Activated gamma-delta T cell (primary cell): ENCODE data around the gene SEC16B.

Experiments
- DNase-seq: peaks from one replicate; lab custom pipeline; 2025; lab: John Stamatoyannopoulos, UW

SEC16B gene

GRCh38 chr1:177944016-177944949, 25.6 kb downstream of the SEC16B start:
- no peak for DNase-seq

DNA sequence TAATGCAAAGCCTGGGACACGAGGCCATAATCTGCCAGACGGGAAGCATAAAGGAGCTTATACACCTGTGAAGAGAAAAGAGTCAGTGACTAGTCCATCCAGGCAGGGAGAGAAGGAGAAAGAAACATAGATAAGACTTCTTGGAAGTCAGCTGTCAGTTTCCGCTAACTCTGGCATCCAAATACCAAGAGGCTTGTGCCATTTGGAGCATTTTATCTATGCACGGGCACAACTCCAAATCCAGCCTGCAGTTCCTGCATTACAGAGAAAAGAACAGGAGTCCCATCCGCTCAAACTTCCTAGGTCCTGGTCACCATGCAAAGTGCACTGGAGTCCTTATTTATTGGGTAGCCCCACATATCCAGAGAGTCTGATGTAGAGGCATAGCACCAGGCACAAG, 27.9 kb downstream of the SEC16B start:
- no peak for DNase-seq

- DNase-seq: no peak
Observed at GRCh38 chr1:177940682-177941081, 29.2 kb downstream of the SEC16B start.

DNA sequence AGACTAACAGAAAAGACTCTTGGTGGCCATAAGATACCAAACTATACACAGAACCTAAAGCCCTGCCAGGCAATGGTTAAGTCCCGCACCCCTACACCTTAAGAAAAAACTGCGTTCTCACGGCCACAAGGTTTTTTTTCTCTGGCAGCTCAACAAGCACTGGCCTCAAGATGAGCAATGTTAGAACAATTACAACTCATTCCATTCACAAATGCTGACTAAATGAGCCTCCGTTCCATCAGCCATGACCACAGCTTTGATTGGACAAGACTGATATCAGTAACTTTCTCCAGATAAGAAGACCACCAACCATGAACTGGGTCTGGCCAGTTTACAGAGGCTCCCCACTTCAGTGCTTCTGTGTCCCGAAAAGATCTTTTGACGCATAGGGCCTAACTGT, 31.9 kb downstream of the SEC16B start:
- no peak for DNase-seq

DNA sequence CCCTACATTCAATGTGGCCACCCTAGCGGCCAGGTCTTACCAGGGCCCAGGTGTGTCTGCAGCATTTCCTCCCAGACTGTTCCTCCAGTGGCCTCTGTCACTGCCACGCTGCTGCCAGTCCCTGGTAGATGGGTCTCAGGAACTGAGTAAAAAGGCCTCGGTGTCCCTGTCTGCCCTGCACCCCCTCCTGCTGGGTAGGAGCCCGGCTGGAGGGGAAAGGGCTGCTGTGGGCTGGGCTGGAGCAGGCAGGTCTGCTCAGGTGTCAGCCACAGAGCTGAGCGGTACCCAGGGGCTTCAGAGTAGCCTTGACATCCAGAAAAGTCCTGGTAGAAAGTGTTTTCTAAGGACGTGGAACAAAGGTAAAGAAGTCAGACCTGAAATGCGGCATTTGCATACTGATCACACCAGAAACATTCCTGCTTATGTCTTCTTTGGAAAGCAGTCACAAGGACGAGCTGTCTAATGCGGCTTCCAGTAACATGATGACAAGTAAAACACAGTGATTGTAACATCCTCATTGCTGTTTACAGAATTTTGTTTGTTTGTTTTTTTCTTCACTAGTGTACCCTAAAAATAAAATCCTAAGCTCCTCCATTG, 32.6 kb downstream of the SEC16B start:
- no peak for DNase-seq

GRCh38 chr1:177935638-177936415, 34.0 kb downstream of the SEC16B start:
- DNase-seq: no peak

DNA sequence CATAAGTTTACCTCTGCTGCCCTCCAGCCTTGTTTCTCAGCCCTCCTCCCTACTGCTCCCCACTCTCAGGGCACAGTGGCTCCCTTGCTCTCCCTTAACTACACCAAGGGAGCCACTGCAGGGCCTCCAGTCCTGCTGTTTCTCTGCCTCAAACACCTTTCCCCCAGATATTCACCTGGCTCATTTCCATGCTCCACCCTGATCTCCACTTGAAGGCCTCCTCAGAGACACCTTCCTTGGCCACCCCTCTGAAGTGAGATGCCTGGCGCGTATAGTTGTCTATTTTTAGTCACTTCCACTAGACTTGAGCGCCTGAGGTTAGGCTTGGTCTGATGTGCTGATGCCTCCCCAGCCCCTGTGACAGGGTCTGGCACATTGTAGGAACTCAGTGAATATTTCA, 34.9 kb downstream of the SEC16B start:
- no peak for DNase-seq

GRCh38 chr1:177934461-177934860, 35.4 kb downstream of the SEC16B start:
- no peak for DNase-seq

- DNase-seq: no peak
Observed at GRCh38 chr1:177933881-177934280, 36.0 kb downstream of the SEC16B start.

GRCh38 chr1:177932123-177932522, 37.7 kb downstream of the SEC16B start:
- no peak for DNase-seq

DNA sequence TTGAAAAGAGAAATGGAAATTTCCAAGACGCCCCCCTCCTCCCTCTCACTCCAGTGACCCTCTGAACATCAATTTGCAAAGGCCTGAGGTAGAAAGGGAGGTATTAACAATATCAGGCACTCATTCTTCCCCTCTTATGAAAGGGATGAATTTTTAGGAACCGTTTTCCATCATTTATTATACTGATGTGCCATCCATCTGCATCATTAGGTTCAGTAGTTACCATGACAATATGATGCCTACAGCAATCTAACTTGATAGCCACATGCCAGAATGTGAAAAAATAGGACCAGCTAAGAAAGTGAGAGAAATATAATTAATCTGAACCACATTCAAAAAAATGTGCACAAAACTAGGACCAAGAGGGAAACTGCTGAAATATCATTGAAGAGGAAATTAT, 40.9 kb downstream of the SEC16B start:
- no peak for DNase-seq

GRCh38 chr1:177928194-177928593, 41.7 kb downstream of the SEC16B start:
- DNase-seq: no peak

GRCh38 chr1:177927021-177927596, 42.7 kb downstream of the SEC16B start:
- DNase-seq: no peak

DNA sequence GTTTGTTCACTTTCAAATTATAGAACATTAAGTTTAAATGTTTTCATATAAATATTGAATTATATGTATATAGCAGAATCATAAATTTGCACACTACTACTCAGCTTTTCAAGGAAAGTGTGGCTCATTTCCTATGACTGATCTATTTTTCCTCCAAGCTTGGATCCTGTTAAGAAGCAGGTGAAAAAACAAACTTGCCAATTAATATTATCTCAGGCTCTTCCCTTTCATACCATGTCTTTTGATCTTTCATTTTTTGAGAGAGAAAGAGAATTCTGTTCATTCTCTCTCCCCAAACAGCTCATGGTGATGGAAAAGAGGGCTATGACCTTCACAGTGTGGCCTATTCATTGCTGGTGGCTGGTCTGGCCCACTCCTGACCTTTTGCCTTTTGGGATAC, 43.7 kb downstream of the SEC16B start:
- DNase-seq: no peak

DNA sequence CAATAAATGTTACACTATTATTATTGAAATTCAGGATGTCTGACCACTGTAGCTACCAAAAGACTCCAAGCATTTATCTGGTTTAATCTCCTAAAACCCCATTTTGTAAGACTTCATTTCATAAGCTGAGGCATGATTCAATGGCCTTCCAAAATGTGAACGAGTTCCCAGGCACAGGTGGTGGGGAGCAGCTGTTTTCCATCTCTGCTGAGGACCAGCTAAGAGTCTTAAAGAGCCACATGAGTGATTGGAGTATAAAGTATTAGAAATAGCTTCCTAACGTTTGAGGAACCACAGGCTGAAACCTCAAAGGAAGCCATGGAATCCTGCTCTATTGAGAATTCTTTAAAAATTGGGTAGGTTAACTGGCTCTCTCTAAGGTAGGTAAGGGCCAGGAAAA, 44.9 kb downstream of the SEC16B start:
- DNase-seq: no peak

- DNase-seq: no peak
Observed at GRCh38 chr1:177923441-177923840, 46.4 kb downstream of the SEC16B start.

DNA sequence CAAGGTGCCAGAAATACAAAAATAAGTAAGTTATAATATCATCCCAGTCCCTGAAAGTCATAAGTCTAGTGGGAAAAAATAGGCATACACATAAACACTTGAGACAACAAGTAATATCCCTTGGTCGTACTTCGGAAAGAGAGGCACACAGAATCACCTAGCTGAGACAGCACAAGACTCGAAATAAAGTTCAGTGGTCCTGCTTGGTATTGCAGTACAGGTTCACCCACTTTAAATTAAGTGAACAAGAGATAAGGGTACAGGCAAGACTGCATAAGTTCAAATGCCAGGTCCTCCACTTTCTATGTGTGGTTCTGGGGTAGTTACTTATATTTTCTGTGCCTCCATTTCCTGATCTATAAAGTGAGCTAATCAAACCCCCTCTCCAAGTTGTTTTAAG, 47.6 kb downstream of the SEC16B start:
- no peak for DNase-seq

- no peak for DNase-seq
Observed at GRCh38 chr1:177921590-177921989, 48.3 kb downstream of the SEC16B start.

- no peak for DNase-seq
Observed at GRCh38 chr1:177920091-177920490, 49.8 kb downstream of the SEC16B start.

DNA sequence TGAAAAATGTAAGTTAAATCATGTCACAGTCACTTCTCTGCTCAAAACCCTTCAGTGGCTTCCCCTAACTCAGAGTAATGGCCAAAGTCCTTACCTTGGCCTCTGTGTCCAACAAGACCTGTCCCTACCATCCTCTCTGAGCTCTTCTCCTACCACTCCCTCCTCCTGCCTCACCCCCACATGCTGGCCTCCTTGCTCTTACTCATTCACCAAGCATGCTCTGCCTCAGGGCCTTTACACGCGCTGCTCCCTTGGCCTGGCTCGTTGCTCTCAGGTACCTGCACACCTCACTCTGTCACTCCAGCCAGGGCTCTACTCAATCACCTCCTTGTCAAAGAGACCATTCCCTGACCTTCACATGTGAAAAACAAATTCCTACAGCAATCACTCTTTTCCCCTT, 54.2 kb downstream of the SEC16B start:
- no peak for DNase-seq

- DNase-seq: no peak
Observed at GRCh38 chr1:177914603-177915002, 55.3 kb downstream of the SEC16B start.
